ENCODE measurements around the gene IL4R.

DNA sequence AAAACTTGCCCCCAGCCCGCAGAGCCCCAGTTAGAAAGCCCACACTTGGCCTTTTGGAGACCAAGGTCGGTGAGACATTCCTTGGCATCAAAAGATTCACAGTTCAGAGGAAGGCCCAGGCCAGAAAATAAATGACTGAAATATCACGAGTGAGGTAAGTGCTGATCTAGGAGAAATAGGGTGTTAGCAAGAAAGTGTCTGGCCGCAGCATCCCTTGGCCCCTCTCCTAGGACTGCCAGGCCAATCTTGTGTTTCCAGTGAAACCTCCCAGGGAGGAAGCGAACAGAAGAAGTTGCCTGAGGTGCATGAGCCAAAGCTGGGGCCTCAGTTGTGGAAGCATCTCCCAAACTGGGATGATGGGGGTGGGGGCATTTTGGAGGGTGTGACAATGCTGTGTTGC, 22.7 kb upstream of the IL4R start:
- TF ChIP-seq, protein P1, sequence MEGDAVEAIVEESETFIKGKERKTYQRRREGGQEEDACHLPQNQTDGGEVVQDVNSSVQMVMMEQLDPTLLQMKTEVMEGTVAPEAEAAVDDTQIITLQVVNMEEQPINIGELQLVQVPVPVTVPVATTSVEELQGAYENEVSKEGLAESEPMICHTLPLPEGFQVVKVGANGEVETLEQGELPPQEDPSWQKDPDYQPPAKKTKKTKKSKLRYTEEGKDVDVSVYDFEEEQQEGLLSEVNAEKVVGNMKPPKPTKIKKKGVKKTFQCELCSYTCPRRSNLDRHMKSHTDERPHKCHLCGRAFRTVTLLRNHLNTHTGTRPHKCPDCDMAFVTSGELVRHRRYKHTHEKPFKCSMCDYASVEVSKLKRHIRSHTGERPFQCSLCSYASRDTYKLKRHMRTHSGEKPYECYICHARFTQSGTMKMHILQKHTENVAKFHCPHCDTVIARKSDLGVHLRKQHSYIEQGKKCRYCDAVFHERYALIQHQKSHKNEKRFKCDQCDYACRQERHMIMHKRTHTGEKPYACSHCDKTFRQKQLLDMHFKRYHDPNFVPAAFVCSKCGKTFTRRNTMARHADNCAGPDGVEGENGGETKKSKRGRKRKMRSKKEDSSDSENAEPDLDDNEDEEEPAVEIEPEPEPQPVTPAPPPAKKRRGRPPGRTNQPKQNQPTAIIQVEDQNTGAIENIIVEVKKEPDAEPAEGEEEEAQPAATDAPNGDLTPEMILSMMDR (IDR thresholded peaks at IDR 0.05): no peak
- TF ChIP-seq SIN3A (IDR thresholded peaks at IDR 0.05; ENCODE audit: borderline replicate concordance, insufficient read depth, low read depth, low read length): no peak
- TF ChIP-seq TCF7L2 (IDR thresholded peaks at IDR 0.05; ENCODE audit: low read depth, low read length): no peak
- TF ChIP-seq, protein P2, sequence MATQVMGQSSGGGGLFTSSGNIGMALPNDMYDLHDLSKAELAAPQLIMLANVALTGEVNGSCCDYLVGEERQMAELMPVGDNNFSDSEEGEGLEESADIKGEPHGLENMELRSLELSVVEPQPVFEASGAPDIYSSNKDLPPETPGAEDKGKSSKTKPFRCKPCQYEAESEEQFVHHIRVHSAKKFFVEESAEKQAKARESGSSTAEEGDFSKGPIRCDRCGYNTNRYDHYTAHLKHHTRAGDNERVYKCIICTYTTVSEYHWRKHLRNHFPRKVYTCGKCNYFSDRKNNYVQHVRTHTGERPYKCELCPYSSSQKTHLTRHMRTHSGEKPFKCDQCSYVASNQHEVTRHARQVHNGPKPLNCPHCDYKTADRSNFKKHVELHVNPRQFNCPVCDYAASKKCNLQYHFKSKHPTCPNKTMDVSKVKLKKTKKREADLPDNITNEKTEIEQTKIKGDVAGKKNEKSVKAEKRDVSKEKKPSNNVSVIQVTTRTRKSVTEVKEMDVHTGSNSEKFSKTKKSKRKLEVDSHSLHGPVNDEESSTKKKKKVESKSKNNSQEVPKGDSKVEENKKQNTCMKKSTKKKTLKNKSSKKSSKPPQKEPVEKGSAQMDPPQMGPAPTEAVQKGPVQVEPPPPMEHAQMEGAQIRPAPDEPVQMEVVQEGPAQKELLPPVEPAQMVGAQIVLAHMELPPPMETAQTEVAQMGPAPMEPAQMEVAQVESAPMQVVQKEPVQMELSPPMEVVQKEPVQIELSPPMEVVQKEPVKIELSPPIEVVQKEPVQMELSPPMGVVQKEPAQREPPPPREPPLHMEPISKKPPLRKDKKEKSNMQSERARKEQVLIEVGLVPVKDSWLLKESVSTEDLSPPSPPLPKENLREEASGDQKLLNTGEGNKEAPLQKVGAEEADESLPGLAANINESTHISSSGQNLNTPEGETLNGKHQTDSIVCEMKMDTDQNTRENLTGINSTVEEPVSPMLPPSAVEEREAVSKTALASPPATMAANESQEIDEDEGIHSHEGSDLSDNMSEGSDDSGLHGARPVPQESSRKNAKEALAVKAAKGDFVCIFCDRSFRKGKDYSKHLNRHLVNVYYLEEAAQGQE (IDR thresholded peaks at IDR 0.05; ENCODE audit: insufficient read depth in 1 of 2, low read depth in 2 of 2, low read length in 1 of 2): no peak
- TF ChIP-seq POLR2AphosphoS5 (IDR thresholded peaks at IDR 0.05; ENCODE audit: low read depth, low read length): no peak

Measured in Panc1 (cell line).